Activated naive CD8-positive, alpha-beta T cell treated with anti-CD3 and anti-CD28 coated beads, Interleukin-2, amount 50 U/mL, for 24 hours (primary cell): ENCODE measurements around the gene ACTN2.

Experiments used
- ATAC-seq: fragments of 150-1000 bp; cut with Tn5 transposase; one replicate; pipeline ENCODE4 v1.10.0; 2021
- DNase-seq: peaks from one replicate; pipeline ENCODE4 v3.0.0; 2021
- H3K27ac Mint-ChIP-seq: one replicate; pipeline ENCODE4 v1.8.0; 2021; ENCODE audit warnings: mild to moderate bottlenecking, mixed read lengths
- H3K27me3 Mint-ChIP-seq: one replicate; pipeline ENCODE4 v1.8.0; 2021; ENCODE audit warnings: mixed read lengths
- H3K36me3 Mint-ChIP-seq: one replicate; pipeline ENCODE4 v1.8.0; 2021; ENCODE audit warnings: low read depth, mixed read lengths
- H3K4me1 Mint-ChIP-seq: one replicate; pipeline ENCODE4 v1.8.0; 2021; ENCODE audit warnings: mixed read lengths
- H3K4me3 Mint-ChIP-seq: one replicate; pipeline ENCODE4 v1.8.0; 2021; ENCODE audit warnings: mild to moderate bottlenecking, moderate library complexity, mixed read lengths
- H3K9me3 Mint-ChIP-seq: one replicate; pipeline ENCODE4 v1.8.0; 2021; ENCODE audit warnings: mixed read lengths

Gene ACTN2

GRCh38 chr1:236710328-236710892 lies 24.1 kb downstream of the ACTN2 start:
- H3K4me3 Mint-ChIP-seq = no peak overlapping the region
- no peaks in the 10 kb centered on the region for H3K4me1 Mint-ChIP-seq
- peaks cover 16% of the 10 kb centered on the region for H3K27me3 Mint-ChIP-seq
- H3K9me3 Mint-ChIP-seq = no peaks in the 10 kb centered on the region
- H3K36me3 Mint-ChIP-seq = no peaks in the 10 kb centered on the region
- no peak for ATAC-seq
- no peak overlapping the region for H3K27ac Mint-ChIP-seq
- no peak for DNase-seq

GRCh38 chr1:236716160-236716559 lies 29.9 kb downstream of the ACTN2 start:
- ATAC-seq = no peak
- Mint-ChIP-seq H3K27me3 (peaks cover 23% of the 10 kb centered on the region), H3K4me1 (no peaks in the 10 kb centered on the region), H3K9me3 (no peaks in the 10 kb centered on the region), H3K27ac (no peak overlapping the region), H3K4me3 (no peak overlapping the region), H3K36me3 (no peaks in the 10 kb centered on the region)
- no peak for DNase-seq

GRCh38 chr1:236717811-236718210 lies 31.5 kb downstream of the ACTN2 start:
- Mint-ChIP-seq H3K36me3 (no peaks in the 10 kb centered on the region), H3K27ac (no peak overlapping the region), H3K4me1 (no peaks in the 10 kb centered on the region), H3K4me3 (no peak overlapping the region), H3K9me3 (no peaks in the 10 kb centered on the region), H3K27me3 (peaks cover 23% of the 10 kb centered on the region)
- DNase-seq (no peak), ATAC-seq (no peak)

- Mint-ChIP-seq H3K36me3 (no peaks in the 10 kb centered on the region), H3K27me3 (peaks cover 23% of the 10 kb centered on the region), H3K27ac (no peak overlapping the region), H3K9me3 (no peaks in the 10 kb centered on the region), H3K4me3 (no peak overlapping the region), H3K4me1 (no peaks in the 10 kb centered on the region)
- no peak for DNase-seq
- no peak for ATAC-seq
Measured at GRCh38 chr1:236718328-236718727, 32.0 kb downstream of the ACTN2 start.

GRCh38 chr1:236720206-236720605 lies 33.9 kb downstream of the ACTN2 start:
- H3K27me3 Mint-ChIP-seq = peaks cover 23% of the 10 kb centered on the region
- no peaks in the 10 kb centered on the region for H3K36me3 Mint-ChIP-seq
- DNase-seq (no peak), ATAC-seq (no peak)
- no peaks in the 10 kb centered on the region for H3K4me1 Mint-ChIP-seq
- H3K27ac Mint-ChIP-seq = no peak overlapping the region
- H3K4me3 Mint-ChIP-seq = no peak overlapping the region
- no peaks in the 10 kb centered on the region for H3K9me3 Mint-ChIP-seq

- no peaks in the 10 kb centered on the region for H3K4me1 Mint-ChIP-seq
- H3K27ac Mint-ChIP-seq = no peak overlapping the region
- no peaks in the 10 kb centered on the region for H3K9me3 Mint-ChIP-seq
- no peaks in the 10 kb centered on the region for H3K36me3 Mint-ChIP-seq
- no peak overlapping the region for H3K4me3 Mint-ChIP-seq
- DNase-seq = no peak
- no peak for ATAC-seq
- peaks cover 23% of the 10 kb centered on the region for H3K27me3 Mint-ChIP-seq
Measured at GRCh38 chr1:236720611-236721010, 34.3 kb downstream of the ACTN2 start.

- Mint-ChIP-seq H3K9me3 (no peaks in the 10 kb centered on the region), H3K36me3 (no peaks in the 10 kb centered on the region), H3K4me1 (no peaks in the 10 kb centered on the region), H3K4me3 (no peak overlapping the region), H3K27me3 (peaks cover 4% of the 10 kb centered on the region), H3K27ac (no peak overlapping the region)
- no peak for DNase-seq
- ATAC-seq = no peak
Measured at GRCh38 chr1:236724049-236724448, 37.8 kb downstream of the ACTN2 start.

GRCh38 chr1:236724506-236724905 lies 38.2 kb downstream of the ACTN2 start:
- ATAC-seq (no peak), DNase-seq (no peak)
- Mint-ChIP-seq H3K9me3 (no peaks in the 10 kb centered on the region), H3K4me1 (no peaks in the 10 kb centered on the region), H3K36me3 (no peaks in the 10 kb centered on the region), H3K27me3 (peaks cover 2% of the 10 kb centered on the region), H3K27ac (no peak overlapping the region), H3K4me3 (no peak overlapping the region)

GRCh38 chr1:236725668-236726067 lies 39.4 kb downstream of the ACTN2 start:
- Mint-ChIP-seq H3K27me3 (peaks cover 2% of the 10 kb centered on the region), H3K9me3 (no peaks in the 10 kb centered on the region), H3K27ac (no peak overlapping the region), H3K36me3 (no peaks in the 10 kb centered on the region), H3K4me1 (no peaks in the 10 kb centered on the region), H3K4me3 (no peak overlapping the region)
- ATAC-seq (no peak), DNase-seq (no peak)

GRCh38 chr1:236727521-236727920 lies 41.2 kb downstream of the ACTN2 start:
- Mint-ChIP-seq H3K4me1 (no peaks in the 10 kb centered on the region), H3K4me3 (no peak overlapping the region), H3K36me3 (no peaks in the 10 kb centered on the region), H3K27ac (no peak overlapping the region), H3K9me3 (no peaks in the 10 kb centered on the region), H3K27me3 (peaks cover under 1% of the 10 kb centered on the region)
- ATAC-seq = no peak
- DNase-seq = no peak

GRCh38 chr1:236728752-236729151 lies 42.5 kb downstream of the ACTN2 start:
- Mint-ChIP-seq H3K4me3 (no peak overlapping the region), H3K4me1 (no peaks in the 10 kb centered on the region), H3K36me3 (no peaks in the 10 kb centered on the region), H3K27ac (no peak overlapping the region), H3K9me3 (no peaks in the 10 kb centered on the region), H3K27me3 (peaks cover 2% of the 10 kb centered on the region)
- DNase-seq (no peak), ATAC-seq (no peak)

GRCh38 chr1:236733653-236734052 lies 47.4 kb downstream of the ACTN2 start:
- no peak for DNase-seq
- H3K27ac Mint-ChIP-seq = no peak overlapping the region
- H3K9me3 Mint-ChIP-seq = no peaks in the 10 kb centered on the region
- no peak overlapping the region for H3K4me3 Mint-ChIP-seq
- H3K4me1 Mint-ChIP-seq = peaks cover 2% of the 10 kb centered on the region
- H3K36me3 Mint-ChIP-seq = no peaks in the 10 kb centered on the region
- H3K27me3 Mint-ChIP-seq = peaks cover 2% of the 10 kb centered on the region
- ATAC-seq = no peak

- peaks cover 2% of the 10 kb centered on the region for H3K27me3 Mint-ChIP-seq
- DNase-seq (no peak), ATAC-seq (no peak)
- no peak overlapping the region for H3K27ac Mint-ChIP-seq
- H3K36me3 Mint-ChIP-seq = no peaks in the 10 kb centered on the region
- H3K4me1 Mint-ChIP-seq = peaks cover 2% of the 10 kb centered on the region
- H3K4me3 Mint-ChIP-seq = no peak overlapping the region
- H3K9me3 Mint-ChIP-seq = no peaks in the 10 kb centered on the region
Measured at GRCh38 chr1:236734141-236734765, 48.0 kb downstream of the ACTN2 start.

- no peak for ATAC-seq
- peaks cover 7% of the 10 kb centered on the region for H3K27me3 Mint-ChIP-seq
- DNase-seq = no peak
- no peak overlapping the region for H3K27ac Mint-ChIP-seq
- H3K4me1 Mint-ChIP-seq = peaks cover 2% of the 10 kb centered on the region
- H3K36me3 Mint-ChIP-seq = no peaks in the 10 kb centered on the region
- H3K9me3 Mint-ChIP-seq = no peaks in the 10 kb centered on the region
- no peak overlapping the region for H3K4me3 Mint-ChIP-seq
Measured at GRCh38 chr1:236736761-236737160, 50.5 kb downstream of the ACTN2 start.

GRCh38 chr1:236741753-236742152 lies 55.5 kb downstream of the ACTN2 start:
- Mint-ChIP-seq H3K4me1 (no peaks in the 10 kb centered on the region), H3K27me3 (peaks cover 5% of the 10 kb centered on the region), H3K4me3 (no peak overlapping the region), H3K9me3 (no peaks in the 10 kb centered on the region), H3K36me3 (no peaks in the 10 kb centered on the region), H3K27ac (no peak overlapping the region)
- ATAC-seq (no peak), DNase-seq (no peak)
